Measurements from ENCODE around the gene JAKMIP1. TPM values are rescaled to one million over a fixed set of nuclear protein-coding genes. Genes with fewer than 3 reads are reported as not detected.

JAKMIP1 gene
- total RNA-seq, 1 experiment from 2014 or later, result not detected

- no peak for TF ChIP-seq EZH2phosphoT487 (IDR thresholded peaks at IDR 0.05; ENCODE audit: borderline replicate concordance)
These were observed 39.8 kb downstream of the JAKMIP1 start (continued) for GRCh38 chr4:6160536-6160935.

- Histone ChIP-seq H3K9me2 (ENCODE audit: insufficient read depth) (no peaks in the 10 kb centered on the region), H3K9me3 (ENCODE audit: control insufficient read depth in 1 of 2, insufficient read depth in 1 of 2, low read depth in 1 of 2, low read length in 2 of 2) (no peaks in the 10 kb centered on the region), H3K36me3 (ENCODE audit: control insufficient read depth in 1 of 2, insufficient read depth in 2 of 2, low read length in 2 of 2) (no peaks in the 10 kb centered on the region), H3K4me1 (ENCODE audit: control insufficient read depth in 1 of 2, insufficient read depth in 2 of 2, low read length in 2 of 2) (no peaks in the 10 kb centered on the region), H3K4me3 (replicated peaks in 1 of 2; ENCODE audit: low read depth in 1 of 2, low read length in 2 of 2) (no peak overlapping the region), H3K4me2 (ENCODE audit: low read length) (no peak overlapping the region), H2AFZ (ENCODE audit: low read depth, low read length, poor library complexity, severe bottlenecking) (no peak overlapping the region), H3K27ac (ENCODE audit: low read depth, low read length) (no peak overlapping the region), H3K79me2 (ENCODE audit: insufficient read depth, low read length) (no peaks in the 10 kb centered on the region), H4K20me1 (ENCODE audit: insufficient read depth) (no peaks in the 10 kb centered on the region), H3K27me3 (ENCODE audit: insufficient read depth, low read length) (peaks cover 34% of the 10 kb centered on the region), H3K9ac (ENCODE audit: low read length) (no peak overlapping the region)
- intact Hi-C loops (cut with micrococcal nuclease), result no loop called here
- BruUV-seq (replicated peaks), result no TSS peak
- ChIA-PET RAD21 (ENCODE audit: low non-redundant PET in 1 of 2, low total read pairs in 2 of 2, uncharacterized antibody in 2 of 2, unreplicated experiment in 2 of 2) (no interaction called here), POLR2A (no interaction called here), CTCF (no interaction called here)
- TF ChIP-seq FOSL1 (IDR thresholded peaks at IDR 0.05; ENCODE audit: low read depth) (no peak), ZFX (IDR thresholded peaks at IDR 0.05) (no peak), SIN3A (IDR thresholded peaks at IDR 0.05; ENCODE audit: low read depth) (no peak), ELF1 (IDR thresholded peaks at IDR 0.05; ENCODE audit: borderline replicate concordance, low read depth) (no peak), ZNF274 (IDR thresholded peaks at IDR 0.05; ENCODE audit: low read depth, low read length) (no peak), MAX (IDR thresholded peaks at IDR 0.05) (no peak), EGR1 (IDR thresholded peaks at IDR 0.05; ENCODE audit: low read depth) (no peak), CBX3 (IDR thresholded peaks at IDR 0.05; ENCODE audit: low read depth) (no peak), TCF7L2 (IDR thresholded peaks at IDR 0.05; ENCODE audit: borderline replicate concordance, extremely low read depth, insufficient read depth, insufficient read length) (no peak), POLR2AphosphoS5 (IDR thresholded peaks at IDR 0.05; ENCODE audit: low read depth, low read length) (no peak), CEBPB (IDR thresholded peaks at IDR 0.05; ENCODE audit: low read depth) (no peak), ATF3 (IDR thresholded peaks at IDR 0.05) (no peak), EZH2phosphoT487 (IDR thresholded peaks at IDR 0.05; ENCODE audit: borderline replicate concordance) (no peak), POLR2A (IDR thresholded peaks at IDR 0.05; ENCODE audit: borderline replicate concordance, extremely low read depth, insufficient read depth, insufficient read length) (no peak), SRF (IDR thresholded peaks at IDR 0.05; ENCODE audit: low read depth) (no peak), CTCF (IDR thresholded peaks at IDR 0.05 in 2 of 3, conservative IDR thresholded peaks at IDR 0.05 in 1 of 3; ENCODE audit: borderline replicate concordance in 1 of 3, insufficient read depth in 1 of 3, low read depth in 2 of 3, low read length in 2 of 3) (no peak)
- ATAC-seq, result no peak
- no peak for DNase-seq (ENCODE audit: low read depth, low spot score)
These were observed 42.4 kb downstream of the JAKMIP1 start for GRCh38 chr4:6157926-6158325.
